DMS114 treated with DMSO at 0.1 percent for 48 hours (cell line): Measurements from ENCODE around the gene CCDC88C.
"Not testable (repeated sequence)": the region's sequence is repeated elsewhere in the genome, so short reads cannot be mapped to it uniquely, and the experiment has no call there.

Experiments used
- DNase-seq: peaks from one replicate; lab custom pipeline; 2025; ENCODE audit not compliant: unreplicated experiment; lab: John Stamatoyannopoulos, UW

Gene CCDC88C

DNA sequence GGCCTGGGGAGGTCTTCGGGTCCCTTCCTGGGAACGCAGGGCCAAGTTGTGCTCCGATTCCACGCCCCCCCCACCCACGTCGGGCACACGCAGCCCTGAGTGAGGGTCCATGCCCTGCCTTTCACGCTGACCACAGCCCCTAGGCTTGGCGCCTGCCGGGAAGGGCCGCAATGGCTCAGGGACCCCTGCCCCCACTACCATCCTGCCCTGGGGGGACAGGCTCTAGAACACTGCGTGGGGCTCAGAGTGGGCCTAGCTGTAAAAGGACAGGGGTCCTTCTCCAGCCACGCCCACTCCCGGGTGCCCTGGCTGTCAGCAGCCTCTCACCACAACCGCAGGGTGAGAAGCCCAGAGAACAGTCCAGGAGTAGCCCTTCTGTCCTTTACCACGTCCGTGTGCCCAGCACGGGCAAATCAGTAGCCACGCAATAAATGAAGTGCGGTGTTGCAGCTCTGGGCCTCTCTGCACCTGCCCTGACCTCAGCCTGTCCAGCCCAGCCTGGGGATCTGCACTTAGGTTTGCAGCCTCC is 163.8 kb downstream of the CCDC88C start:
- no peak for DNase-seq

DNA sequence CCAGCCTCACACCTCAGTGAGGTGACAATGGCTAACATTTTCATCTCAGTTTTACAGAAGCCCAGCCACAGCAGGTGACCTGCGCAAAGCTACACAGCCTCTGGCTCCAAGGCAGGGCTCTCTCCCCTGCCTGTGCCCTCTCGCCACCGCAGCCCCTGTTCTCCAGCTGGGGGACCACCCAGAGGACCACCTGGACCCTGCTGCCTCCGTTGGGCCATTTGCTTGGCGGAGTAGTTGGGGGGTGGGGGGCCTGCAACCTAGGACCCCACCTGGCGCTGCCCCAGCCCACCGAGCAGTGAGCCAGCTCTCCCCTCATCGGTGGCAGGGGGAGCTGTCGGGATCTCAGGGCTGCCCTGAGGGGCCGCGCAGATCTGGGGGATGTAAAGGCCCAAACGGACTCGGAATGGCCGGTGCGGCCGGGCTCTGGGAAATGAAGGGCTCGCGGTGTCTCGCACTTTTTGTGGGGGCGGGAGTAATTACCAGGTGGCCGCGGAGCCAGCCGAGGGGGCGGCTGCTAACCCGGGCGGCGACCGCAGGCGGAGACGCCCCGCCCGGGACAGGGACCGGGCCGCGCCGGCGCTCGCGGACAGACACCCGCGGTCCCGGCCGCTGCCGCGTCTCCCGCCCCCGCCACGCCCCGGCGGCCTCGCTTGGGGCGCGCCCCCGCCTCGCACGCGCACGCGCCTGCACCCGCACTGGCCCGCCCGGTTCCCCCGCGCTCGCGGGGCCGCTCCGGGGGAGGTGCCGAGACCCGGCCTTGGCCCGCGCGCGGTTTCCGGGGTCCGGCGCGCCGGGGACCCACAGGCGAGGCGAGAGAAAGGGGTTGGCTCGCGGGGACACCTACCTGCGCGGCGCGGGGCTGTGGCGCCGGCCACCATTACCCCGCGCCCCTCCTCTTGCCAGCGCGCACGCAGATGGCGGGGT is 164.5 kb downstream of the CCDC88C start:
- DNase-seq, result no peak

DNA sequence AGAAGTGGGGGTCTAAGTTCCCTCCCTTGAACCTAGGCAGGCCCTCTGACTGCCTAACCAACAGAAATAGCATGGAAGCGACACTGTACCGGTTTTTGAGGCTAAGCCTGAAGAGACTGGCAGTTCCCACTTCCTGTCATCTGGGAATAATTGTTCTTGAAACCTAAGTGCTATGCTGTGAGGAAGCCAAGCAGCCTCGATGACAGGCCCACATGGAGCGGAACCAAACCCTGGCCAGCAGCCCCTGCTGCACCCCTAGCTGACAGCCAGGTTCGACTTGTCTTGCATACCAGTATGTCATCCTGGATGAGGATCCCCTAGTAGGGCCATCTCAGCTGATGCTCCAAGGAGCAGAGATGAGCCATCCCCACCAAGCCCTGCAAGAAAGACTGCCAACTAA is 166.7 kb downstream of the CCDC88C start:
- DNase-seq, result no peak

DNA sequence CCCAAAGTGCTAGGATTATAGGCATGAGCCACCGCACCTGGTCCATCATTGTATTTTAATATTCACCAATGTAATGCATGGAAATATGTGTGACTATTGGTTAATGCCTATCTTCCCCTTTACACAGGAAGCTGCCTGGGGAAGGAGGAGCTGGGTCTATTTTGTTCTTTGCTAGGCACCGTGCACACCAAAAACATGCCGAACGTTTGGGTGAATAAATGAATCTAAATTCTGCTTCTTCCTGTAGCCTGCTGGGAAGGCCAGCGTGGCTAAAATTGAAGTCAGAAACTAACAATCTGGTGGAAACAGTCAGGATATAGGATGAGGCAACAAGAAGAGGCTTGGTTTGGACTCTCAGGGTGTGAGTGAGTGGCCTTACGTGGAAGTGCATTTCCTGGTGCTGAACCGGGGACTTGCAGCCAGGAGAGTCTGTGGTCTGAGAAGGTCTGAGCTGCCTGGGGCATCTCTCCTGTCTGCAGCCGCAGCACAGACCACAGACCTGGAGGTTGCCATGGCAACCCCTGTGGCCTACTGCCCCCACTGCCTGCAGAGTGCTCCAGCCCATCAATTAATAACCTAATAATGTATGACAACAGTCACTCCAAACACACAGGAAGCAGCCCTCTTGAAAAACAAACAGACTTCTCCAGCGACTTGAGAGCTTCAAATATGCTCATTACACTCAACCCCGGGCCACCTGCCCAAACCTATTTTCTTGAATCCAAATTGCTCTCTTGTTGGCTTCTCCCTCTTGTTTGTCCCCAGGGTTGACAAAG is 167.6 kb downstream of the CCDC88C start:
- DNase-seq, result no peak

DNA sequence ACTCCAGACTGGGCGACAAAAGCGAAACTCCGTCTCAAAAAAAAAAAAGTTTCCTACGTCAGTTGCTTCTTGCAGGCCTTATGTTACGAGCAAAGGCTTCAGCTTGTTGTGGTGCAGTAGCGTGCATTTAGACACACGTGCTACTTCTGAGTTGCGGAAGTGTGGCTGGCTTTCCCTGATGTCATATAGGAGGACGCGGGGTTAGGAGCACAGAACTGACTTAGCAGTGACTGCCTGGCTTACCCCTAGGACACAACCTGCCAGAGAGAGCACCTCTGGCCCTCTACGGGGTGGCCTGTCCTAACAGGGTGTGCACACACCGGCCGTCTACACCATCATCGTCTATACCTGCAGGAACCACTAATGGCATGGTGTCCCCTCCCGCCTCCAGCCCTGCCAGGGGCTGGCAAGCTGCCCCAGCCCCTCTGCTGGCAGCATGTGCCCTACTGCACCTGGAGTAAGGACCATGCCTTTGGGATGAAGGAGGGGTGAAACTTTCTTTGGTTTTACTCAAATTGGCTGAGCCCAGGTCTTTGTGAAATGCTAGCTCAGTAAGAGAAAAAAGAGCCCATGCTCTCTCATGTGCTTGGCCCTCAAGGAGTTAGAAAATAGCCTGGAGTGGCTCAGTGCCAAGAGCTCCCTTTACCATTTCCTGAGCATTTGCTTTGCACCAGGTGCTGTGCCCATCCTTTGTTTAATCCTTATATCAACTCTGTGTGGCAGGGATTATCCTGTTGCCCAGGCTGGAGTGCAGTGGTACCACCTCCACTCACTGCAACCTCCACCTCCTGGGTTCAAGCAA is 171.4 kb downstream of the CCDC88C start:
- DNase-seq, result no peak

DNA sequence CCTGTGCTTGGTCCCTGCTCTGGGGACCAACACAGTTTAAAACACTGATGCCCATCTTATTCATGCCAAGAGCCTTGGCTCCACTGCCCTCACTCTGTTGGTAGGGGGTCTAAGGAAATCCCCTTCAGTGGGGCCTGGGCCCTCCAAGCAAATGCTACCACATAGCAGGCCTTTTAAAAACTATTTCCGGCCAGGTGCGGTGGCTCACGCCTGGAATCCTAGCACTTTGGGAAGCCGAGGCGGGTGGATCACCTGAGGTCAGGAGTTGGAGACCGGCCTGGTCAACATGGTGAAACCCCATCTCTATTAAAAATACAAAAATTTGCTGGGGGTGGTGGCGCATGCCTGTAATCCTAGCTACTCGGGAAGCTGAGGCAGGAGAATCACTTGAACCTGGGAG is 172.0 kb downstream of the CCDC88C start:
- not testable (repeated sequence) for DNase-seq

DNA sequence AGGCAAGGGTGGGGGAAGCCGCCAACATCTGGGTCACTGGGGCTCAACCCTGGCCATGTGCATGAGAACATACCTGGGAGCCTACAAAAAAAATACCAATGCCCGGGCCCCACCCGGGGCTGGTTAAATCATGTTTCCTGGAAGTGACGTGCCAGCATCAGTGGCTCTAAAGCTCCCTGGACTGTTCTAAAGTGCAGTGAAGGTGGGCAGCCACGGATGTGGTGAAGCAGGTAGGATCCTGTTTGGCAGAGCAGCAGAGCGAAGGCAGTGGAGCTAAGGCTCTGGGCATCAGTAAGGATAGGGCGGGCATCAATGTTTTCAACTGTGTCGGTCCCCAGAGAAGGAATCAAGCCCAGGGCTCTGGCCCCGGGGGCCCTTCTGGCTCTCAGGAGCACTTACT is 172.6 kb downstream of the CCDC88C start:
- DNase-seq, result no peak

DNA sequence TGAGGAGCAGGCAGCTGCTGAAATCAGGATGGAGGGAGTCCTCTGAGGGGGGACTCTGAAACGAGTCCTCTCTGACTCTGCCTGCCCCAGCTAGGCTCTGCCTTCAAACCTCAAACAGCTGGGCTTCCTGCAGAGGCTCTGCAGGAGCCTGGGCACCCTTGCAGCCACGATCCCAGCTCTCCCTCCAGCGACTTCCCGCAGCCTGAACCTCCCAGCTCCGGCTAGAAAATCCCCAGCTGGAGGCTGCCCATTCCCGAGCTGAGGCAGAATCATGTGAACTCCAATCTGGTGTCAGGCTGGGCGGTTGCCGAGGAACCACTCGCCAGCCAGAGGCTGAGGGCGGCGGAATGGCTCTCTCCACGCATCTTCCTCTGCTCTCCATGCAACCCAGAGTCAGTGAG is 173.1 kb downstream of the CCDC88C start, which contains the start of gene GPR68:
Gene GPR68 (minus strand): TSS at position 204 of the 401 bp plus-strand sequence. CDS start 9,654 bp downstream, outside the sequence.
- DNase-seq, result no peak

DNA sequence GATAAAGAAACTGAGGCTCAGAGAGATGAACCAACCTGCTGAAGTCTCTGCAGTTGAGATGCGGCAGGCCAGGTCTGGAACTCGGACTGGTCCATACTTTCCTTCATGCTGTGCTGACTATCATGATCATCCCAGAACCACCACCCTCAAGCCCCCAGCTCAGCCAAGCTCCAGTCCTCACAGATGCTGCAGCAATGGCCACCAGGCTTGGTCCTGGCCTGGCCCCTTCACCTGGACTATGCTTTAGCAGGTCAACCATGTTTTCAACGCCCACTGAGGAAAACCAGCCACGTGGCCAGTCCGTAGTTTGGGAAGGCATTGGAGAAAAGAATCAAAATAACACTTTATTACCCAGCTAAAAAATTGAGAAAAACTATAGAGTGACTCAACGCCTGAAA is 174.5 kb downstream of the CCDC88C start:
- DNase-seq, result no peak

DNA sequence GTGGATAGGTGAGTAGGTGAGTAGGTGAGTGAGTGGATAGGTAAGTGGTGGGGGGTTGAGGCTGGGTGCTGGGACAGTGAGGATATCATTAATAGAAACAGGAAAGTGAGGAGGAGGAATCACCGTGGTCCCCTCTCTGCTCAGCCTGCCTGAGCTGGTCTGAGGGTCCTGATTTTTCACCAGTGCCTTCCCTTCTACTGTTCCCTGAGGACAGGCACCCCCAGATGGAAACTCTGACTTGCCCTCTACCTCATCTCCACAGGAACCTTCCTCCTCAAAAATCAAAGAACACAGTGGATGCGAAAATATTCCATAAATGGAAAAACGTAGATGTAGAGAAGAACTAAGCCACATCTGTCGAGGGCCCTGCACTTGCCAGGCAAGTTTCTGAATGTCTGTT is 175.0 kb downstream of the CCDC88C start:
- DNase-seq, result no peak

DNA sequence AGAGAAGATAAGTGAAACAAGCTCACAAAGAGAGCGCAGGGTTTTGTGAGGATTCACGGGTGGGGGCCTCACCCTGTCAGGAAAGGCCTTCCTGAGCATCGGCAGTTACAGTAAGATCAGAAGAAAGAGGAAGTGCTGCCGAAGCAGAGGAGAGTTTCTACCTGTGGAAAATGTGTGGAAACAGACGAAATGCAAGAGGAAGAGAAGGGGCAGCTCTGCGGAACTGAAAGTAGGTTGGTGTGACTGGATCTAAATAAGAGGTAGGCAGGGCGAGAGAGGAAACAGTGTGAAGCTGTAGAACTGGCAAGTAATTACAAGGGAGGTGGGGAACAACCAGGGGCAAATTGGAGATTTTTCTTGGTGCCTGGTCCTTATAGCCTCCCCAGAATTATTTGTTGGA is 175.8 kb downstream of the CCDC88C start:
- no peak for DNase-seq

DNA sequence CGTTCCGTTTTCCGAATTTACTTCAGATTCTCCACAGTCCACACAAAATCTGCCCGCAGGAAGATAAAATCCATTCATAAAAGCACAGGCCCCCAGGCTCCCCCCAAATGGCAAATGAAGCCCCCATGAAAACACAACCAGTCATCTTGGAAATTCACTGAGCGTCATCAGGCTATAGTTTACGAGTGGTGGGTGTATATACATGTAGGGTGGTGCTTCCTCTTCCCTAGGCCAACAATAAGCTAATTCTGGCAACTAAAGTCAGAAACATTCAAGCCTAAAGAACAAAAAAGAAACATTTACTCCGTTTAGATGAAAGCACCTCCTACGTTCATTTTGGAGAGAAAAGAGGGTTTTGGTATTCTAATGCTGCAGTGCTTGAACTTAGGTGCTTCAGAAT is 179.0 kb downstream of the CCDC88C start:
- no peak for DNase-seq

DNA sequence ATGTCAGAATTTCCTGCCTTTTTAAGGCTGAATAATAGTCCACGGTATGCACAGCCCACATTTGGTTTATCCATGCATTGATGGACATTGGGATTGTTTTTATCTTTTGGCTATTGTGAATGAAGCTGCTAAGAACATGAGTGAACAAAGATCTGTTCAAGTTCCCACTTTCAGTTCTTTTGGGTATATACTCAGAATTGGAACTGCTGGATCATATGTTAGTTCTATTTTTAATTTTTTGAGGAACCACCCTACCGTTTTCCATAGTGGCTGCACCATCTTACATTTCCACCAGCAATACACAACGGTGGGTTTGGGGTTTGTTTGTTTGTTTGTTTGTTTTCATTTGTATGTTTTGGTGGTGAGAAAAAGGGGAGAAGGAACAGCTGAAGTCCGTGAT is 179.5 kb downstream of the CCDC88C start:
- no peak for DNase-seq

DNA sequence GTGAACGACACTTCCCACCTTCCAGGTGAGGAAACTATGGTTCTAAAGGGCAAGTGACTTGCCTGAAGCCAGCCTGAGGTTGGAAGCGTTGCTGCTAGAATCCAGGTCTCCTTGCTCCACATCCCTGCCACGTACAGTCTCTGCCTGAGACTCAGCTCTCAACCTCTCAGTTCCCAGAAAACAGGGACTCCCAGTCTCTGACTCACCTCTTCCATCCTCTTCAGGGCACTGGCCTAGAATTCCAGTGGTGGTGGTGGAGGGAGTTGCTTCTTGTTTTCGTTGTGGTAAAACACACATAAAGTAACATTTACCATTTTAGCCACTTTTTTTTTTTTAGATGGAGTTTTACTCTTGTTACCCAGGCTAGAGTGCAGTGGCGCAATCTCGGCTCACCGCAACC is 180.4 kb downstream of the CCDC88C start:
- DNase-seq, result no peak

DNA sequence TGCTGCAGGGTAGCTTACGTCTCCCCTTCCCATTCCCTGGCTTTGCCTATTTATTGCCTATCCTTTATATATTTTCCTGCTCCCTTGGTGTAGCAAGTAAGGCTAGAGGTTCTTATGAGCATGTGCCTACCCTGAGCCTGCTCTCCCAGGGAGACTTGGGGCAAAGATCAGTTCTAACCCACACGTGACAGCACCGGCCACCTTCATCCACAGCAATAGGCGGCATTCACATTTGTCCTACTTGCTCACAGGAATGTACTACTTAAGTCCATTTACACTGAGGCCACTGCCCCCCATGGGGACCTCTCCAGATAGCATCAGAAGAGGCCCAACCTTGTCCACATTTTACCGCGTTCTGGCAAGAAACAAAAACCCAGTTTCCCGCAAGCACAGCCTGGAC is 181.8 kb downstream of the CCDC88C start:
- no peak for DNase-seq

DNA sequence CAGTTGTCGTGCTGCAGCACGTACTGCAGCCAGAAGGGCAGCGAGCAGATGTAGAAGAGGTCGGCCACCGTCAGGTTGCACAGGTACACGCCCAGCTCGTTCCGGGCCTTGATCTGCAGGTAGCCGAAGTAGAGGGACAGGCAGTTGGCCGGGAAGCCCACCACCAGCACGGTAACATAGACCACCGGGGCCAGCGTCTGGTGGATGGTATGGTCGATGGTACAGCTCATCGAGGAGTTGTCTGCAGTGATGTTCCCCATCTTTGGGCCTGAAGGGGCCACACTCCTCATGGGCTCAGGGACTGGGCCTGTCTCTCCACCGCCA is 182.9 kb downstream of the CCDC88C start:
- DNase-seq, result no peak

DNA sequence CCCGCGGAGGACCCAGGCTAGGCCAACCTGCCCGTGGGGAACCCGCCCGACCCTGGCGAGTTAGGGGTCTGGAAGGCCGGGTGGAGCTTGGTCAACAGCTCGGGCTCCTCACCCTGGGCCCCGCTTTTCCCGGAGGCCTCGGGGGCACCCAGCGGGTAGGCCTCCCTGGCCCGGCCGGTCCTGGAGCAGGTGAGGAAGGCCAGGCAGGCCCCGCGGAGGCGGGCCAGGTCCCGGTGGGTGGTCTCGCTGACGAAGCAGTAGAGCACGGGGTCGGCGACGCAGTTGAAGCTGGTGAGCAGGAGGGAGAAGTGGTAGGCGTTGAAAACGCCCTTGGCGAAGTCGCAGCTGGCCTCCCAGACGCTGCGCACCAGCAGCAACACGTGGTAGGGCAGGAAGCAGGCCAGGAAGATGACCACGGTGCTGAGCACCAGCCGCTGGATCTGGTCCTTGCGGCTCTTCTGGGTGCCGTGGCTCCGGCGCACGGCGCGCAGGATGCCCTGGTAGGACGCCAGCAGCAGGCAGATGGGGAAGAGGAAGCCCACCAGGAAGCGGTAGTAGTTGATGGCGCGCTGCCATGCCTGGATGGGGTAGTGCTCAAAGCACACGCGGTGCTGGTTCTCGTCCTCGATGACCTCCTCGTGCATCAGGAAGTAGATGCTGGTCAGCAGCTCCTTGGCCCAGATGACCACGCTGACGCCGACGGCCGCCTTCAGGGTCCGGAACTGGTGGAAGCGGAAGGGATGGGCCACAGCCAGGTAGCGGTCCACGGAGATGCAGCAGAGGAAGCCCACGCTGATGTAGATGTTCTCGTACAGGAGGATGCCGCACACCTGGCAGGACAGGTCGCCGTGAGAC is 183.5 kb downstream of the CCDC88C start:
- DNase-seq, result no peak

DNA sequence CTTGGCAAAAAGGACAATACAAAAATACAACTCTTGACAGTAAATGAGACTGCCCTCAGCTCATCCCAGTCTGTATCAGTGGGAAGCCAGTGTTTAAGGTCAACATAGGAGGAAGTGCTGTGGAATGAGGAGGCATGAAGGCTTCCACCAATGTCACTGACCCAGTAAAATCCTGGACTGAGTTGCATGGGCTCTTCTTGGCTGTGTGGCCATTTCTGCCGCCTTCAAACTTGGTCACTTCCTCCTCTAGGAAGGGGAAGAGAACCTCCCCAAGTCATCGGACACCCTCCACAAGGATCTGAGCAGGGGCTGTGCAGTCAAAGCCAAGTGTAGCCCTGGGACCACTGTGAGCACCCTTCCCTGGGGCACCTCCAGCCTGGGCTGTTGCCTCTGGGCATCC is 185.0 kb downstream of the CCDC88C start:
- DNase-seq, result no peak

DNA sequence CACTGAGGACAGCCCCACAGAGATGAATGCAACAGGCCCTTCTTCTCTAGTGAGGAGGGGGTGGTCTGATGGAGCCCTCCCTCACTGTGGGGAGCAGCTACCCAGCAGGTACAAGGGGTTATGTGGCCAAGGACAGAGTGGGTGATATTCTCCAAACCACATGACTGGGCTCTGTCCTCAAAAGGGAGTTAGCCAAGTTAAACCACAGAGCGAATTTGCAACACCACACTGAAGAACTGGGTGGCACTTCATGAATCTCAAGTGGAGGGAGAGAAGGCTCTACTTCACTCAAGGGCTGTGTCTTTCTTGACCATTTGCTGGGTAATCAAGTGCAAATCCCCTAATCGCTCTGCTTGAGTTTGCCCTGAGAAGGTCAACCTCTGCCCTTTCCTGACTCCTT is 185.6 kb downstream of the CCDC88C start:
- no peak for DNase-seq

DNA sequence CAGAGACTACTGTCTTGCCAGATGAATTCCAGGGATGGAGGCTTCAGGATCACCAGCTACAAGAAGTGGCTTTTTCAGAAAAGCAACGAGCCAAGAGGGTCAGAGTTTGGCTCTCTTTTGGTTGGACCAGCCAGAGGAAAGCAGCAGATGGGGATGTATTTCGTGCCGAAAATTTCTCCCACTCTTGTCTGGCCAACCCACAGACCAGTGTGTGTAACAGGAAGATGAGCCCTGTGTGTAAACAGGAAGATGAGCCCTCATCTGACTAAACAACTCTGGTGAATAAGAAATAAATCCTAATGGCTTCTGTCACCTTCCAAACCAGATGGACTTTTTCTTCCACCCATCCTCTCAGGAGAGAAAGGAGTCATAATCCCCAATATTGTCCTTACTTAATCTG is 186.2 kb downstream of the CCDC88C start:
- DNase-seq, result no peak
